Trophoblast cell (in vitro differentiated cells and primary cell): ENCODE results near the gene EOGT.

Experiments
- DNase-seq, 2 donors: peaks; one replicate each; pipeline ENCODE4 v3.0.0-alpha.2; 2016
- H2AFZ ChIP-seq: 2 replicates; pipeline ENCODE4 v1.6.1; 2013; ENCODE audit warnings: low read length, moderate library complexity, mild to moderate bottlenecking; ENCODE audit not compliant: insufficient read depth, poor library complexity
- H2AK5ac ChIP-seq: 2 replicates; pipeline ENCODE4 v1.6.1; 2013; ENCODE audit warnings: mild to moderate bottlenecking, low read length
- H2BK120ac ChIP-seq: 2 replicates; pipeline ENCODE4 v1.6.1; 2013; ENCODE audit warnings: low read length, mild to moderate bottlenecking, moderate library complexity; ENCODE audit not compliant: insufficient read depth, poor library complexity
- H2BK12ac ChIP-seq: 2 replicates; pipeline ENCODE4 v1.6.1; 2013; ENCODE audit warnings: mild to moderate bottlenecking, low read length, moderate library complexity
- H2BK5ac ChIP-seq: 2 replicates; pipeline ENCODE4 v1.6.1; 2013; ENCODE audit warnings: low read length, low read depth, moderate library complexity, mild to moderate bottlenecking; ENCODE audit not compliant: poor library complexity
- H3K14ac ChIP-seq: 2 replicates; pipeline ENCODE4 v1.6.1; 2013; ENCODE audit warnings: mild to moderate bottlenecking, low read length
- H3K18ac ChIP-seq: 2 replicates; pipeline ENCODE4 v1.6.1; 2013; ENCODE audit warnings: mild to moderate bottlenecking, low read length
- H3K23ac ChIP-seq: 2 replicates; pipeline ENCODE4 v1.6.1; 2013; ENCODE audit warnings: low read length
- H3K27ac ChIP-seq: 2 replicates; pipeline ENCODE4 v1.5.1; 2013; ENCODE audit warnings: low read depth, mild to moderate bottlenecking, inconsistent platforms, low read length, moderate library complexity
- H3K27me3 ChIP-seq: 2 replicates; pipeline ENCODE4 v1.6.1; 2013; ENCODE audit warnings: inconsistent platforms, mild to moderate bottlenecking, low read length, moderate library complexity; ENCODE audit not compliant: insufficient read depth
- H3K36me3 ChIP-seq, 2 experiments: 1 replicate in 1 of 2; 2 replicates in 1 of 2; pipeline ENCODE4 v1.6.1; 2013; ENCODE audit warnings: low read length in 2 of 2, mild to moderate bottlenecking in 2 of 2, moderate library complexity in 1 of 2; ENCODE audit not compliant: insufficient read depth in 2 of 2, control insufficient read depth in 1 of 2
- H3K4ac ChIP-seq: 2 replicates; pipeline ENCODE4 v1.6.1; 2013; ENCODE audit warnings: low read depth, mild to moderate bottlenecking, low read length, moderate library complexity
- H3K4me1 ChIP-seq, 2 experiments: 1 replicate in 1 of 2; 2 replicates in 1 of 2; pipeline ENCODE4 v1.6.1; 2013; ENCODE audit warnings: low read length in 2 of 2, mild to moderate bottlenecking in 2 of 2, moderate library complexity in 1 of 2; ENCODE audit not compliant: insufficient read depth in 2 of 2, control insufficient read depth in 1 of 2
- H3K4me2 ChIP-seq: 2 replicates; pipeline ENCODE4 v1.6.1; 2013; ENCODE audit warnings: inconsistent platforms, mild to moderate bottlenecking, low read length, moderate library complexity
- H3K4me3 ChIP-seq: 2 replicates; pipeline ENCODE4 v1.5.1; 2013; ENCODE audit warnings: mild to moderate bottlenecking, low read depth, low read length, inconsistent platforms
- H3K79me1 ChIP-seq: one replicate; pipeline ENCODE4 v1.6.1; 2013; ENCODE audit warnings: low read length
- H3K79me2 ChIP-seq: 2 replicates; pipeline ENCODE4 v1.6.1; 2013; ENCODE audit warnings: low read length, mild to moderate bottlenecking; ENCODE audit not compliant: control insufficient read depth, insufficient read depth, poor library complexity
- H3K9ac ChIP-seq: 2 replicates; pipeline ENCODE4 v1.6.1; 2013; ENCODE audit warnings: mild to moderate bottlenecking, low read length
- H3K9me3 ChIP-seq: 2 replicates; pipeline ENCODE4 v1.6.1; 2013; ENCODE audit warnings: low read depth, mild to moderate bottlenecking, control low read depth, inconsistent platforms, low read length; ENCODE audit not compliant: insufficient read depth
- H4K12ac ChIP-seq: 2 replicates; pipeline ENCODE4 v1.6.1; 2013; ENCODE audit warnings: low read depth, mild to moderate bottlenecking, low read length, moderate library complexity
- H4K8ac ChIP-seq: 2 replicates; pipeline ENCODE4 v1.6.1; 2013; ENCODE audit warnings: low read depth, mild to moderate bottlenecking, low read length, moderate library complexity
- H4K91ac ChIP-seq: one replicate; pipeline ENCODE4 v1.6.1; 2013; ENCODE audit warnings: low read depth, mild to moderate bottlenecking, low read length, moderate library complexity
- WGBS: extraction: QIAGEN DNeasy Blood & Tissue Kit; methylation state at CpG from one replicate; pipeline ENCODE4 v1.1.7; 2013; ENCODE audit warnings: missing lambda C conversion rate; ENCODE audit not compliant: insufficient read length, insufficient coverage; ENCODE audit errors: extremely low coverage; 5-methylcytosine and 5-hydroxymethylcytosine counted together

The EOGT gene

DNA sequence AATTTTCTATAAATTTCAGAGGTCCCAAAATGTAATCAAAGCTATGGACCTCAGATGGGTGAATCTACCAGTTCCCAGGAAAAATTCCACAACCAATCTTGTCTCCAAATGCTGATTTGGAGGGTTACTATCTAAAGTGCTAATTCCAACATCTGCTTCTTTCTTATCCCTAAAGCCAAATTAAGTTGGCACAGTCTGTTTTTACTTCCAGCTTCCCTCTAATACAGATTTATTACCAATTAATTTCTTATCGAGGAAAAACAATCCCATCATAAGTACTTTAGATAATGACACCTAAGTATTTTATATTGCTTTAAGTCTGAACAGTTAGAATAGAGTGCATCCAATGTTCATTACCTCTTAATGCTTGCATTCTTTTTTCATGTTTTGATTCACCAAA is 68.3 kb downstream of the EOGT start:
- H3K9me3 ChIP-seq: no peaks in the 10 kb centered on the region
- no peaks in the 10 kb centered on the region for H3K36me3 ChIP-seq
- H4K8ac ChIP-seq: no peak overlapping the region
- no peak overlapping the region for H2BK12ac ChIP-seq
- no peak overlapping the region for H3K4me2 ChIP-seq
- DNase-seq: no peak
- no peak overlapping the region for H2AFZ ChIP-seq
- H4K91ac ChIP-seq: no peak overlapping the region
- no peak overlapping the region for H3K23ac ChIP-seq
- no peak overlapping the region for H3K4ac ChIP-seq
- no peak overlapping the region for H3K18ac ChIP-seq
- no peaks in the 10 kb centered on the region for H3K79me2 ChIP-seq
- H3K27ac ChIP-seq: no peak overlapping the region
- H2BK120ac ChIP-seq: no peak overlapping the region
- no peaks in the 10 kb centered on the region for H3K4me1 ChIP-seq
- no peak overlapping the region for H2AK5ac ChIP-seq
- H3K9ac ChIP-seq: no peak overlapping the region
- H2BK5ac ChIP-seq: no peak overlapping the region
- no peak overlapping the region for H3K14ac ChIP-seq
- no peaks in the 10 kb centered on the region for H3K27me3 ChIP-seq
- H4K12ac ChIP-seq: no peak overlapping the region
- no peaks in the 10 kb centered on the region for H3K79me1 ChIP-seq
- no peak overlapping the region for H3K4me3 ChIP-seq
- WGBS: no CpG with 5 or more reads among the region's 1 CpG

DNA sequence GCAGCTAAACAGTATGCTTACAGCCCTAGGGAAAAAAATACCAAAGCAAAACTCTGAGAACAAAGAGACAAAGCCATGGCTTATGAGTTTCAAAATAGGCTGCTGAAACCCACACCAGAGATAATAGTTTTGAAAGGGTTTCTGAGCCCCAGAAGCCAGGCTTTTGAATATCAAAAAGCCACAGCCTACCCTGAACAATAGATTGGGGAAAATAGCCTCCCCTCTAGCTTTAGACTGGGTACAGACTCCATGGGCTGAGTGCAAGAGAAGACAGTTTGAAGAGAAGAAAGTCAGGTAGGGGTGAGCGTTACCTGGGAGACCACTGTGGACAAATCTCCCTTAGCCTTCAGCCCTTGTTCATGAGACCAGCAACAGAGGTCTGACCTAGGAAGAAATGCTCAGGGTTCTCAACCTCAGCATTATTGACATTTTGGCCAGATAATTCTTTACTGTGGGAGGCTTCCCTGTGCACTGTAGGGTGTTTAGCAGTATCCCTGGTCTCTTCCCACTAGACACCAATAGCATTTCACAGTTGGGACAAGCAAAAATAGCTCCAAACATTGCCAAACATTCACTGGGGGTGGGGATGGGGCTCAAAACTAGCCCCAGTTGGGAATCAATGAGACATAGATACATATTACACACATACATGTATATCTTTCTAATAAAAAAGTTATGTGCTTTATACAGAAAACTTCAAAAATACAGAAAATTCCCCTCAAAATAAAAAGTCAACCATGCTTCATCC is 69.6 kb downstream of the EOGT start:
- no peaks in the 10 kb centered on the region for H3K36me3 ChIP-seq
- no peak for DNase-seq
- no peak overlapping the region for H3K14ac ChIP-seq
- H3K9ac ChIP-seq: no peak overlapping the region
- H2BK120ac ChIP-seq: no peak overlapping the region
- no peaks in the 10 kb centered on the region for H3K4me1 ChIP-seq
- no peak overlapping the region for H2BK12ac ChIP-seq
- no CpG with 5 or more reads among the region's 1 CpG for WGBS
- H3K4me2 ChIP-seq: no peak overlapping the region
- no peak overlapping the region for H3K4ac ChIP-seq
- H4K91ac ChIP-seq: no peak overlapping the region
- H4K12ac ChIP-seq: no peak overlapping the region
- H4K8ac ChIP-seq: no peak overlapping the region
- H3K9me3 ChIP-seq: no peaks in the 10 kb centered on the region
- H2BK5ac ChIP-seq: no peak overlapping the region
- no peak overlapping the region for H3K23ac ChIP-seq
- H3K18ac ChIP-seq: no peak overlapping the region
- no peaks in the 10 kb centered on the region for H3K79me2 ChIP-seq
- no peak overlapping the region for H3K4me3 ChIP-seq
- no peak overlapping the region for H2AFZ ChIP-seq
- H2AK5ac ChIP-seq: no peak overlapping the region
- no peak overlapping the region for H3K27ac ChIP-seq
- H3K27me3 ChIP-seq: no peaks in the 10 kb centered on the region
- no peaks in the 10 kb centered on the region for H3K79me1 ChIP-seq

DNA sequence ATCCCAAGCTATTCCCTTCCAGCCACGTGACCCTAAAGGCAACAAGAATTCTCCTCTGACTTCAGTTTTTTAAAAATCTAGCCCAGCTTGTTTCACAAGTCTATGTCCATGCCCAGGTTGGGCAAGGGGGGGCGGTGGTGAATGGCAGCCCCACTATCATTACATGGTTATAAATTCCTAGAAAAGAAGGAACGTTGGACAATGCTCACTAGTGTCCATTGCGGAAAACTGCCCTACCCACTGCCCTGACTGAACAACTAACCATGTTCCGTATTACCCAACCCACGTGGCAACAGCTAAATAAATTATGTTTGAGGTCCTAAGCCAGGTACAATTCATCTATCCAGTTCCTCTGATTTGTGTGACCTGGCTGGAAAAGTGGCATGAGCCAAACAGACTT is 72.4 kb downstream of the EOGT start:
- H2BK5ac ChIP-seq: no peak overlapping the region

DNA sequence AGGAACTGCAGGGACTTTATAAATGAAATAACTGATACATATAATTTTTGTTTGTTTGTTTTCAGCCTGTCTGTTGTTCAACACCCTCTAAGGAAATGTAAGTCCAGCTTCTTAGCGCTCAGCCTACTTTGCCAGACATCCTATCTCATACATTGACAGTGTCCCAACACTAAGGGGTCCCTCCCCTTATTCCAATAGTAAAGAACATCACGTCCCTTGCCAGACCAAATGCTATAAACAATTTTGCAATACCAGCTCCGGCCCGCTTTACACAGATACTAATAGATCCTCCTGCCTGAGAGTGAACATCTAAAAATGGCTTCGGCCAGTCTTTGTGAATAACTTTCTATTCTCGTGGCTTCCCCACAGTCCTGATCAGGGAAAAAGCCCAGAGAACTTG is 76.6 kb downstream of the EOGT start:
- no peak overlapping the region for H3K9ac ChIP-seq
- H3K14ac ChIP-seq: no peak overlapping the region
- H2BK120ac ChIP-seq: no peak overlapping the region
- no peak overlapping the region for H3K23ac ChIP-seq
- H4K91ac ChIP-seq: no peak overlapping the region
- no peak overlapping the region for H2AFZ ChIP-seq
- no peaks in the 10 kb centered on the region for H3K36me3 ChIP-seq
- H3K4me2 ChIP-seq: no peak overlapping the region
- DNase-seq: no peak
- no peak overlapping the region for H2BK5ac ChIP-seq
- H3K27me3 ChIP-seq: peaks cover 12% of the 10 kb centered on the region
- peaks cover 0 to 4% of the 10 kb centered on the region in 2 experiments for H3K4me1 ChIP-seq
- no peak overlapping the region for H2AK5ac ChIP-seq
- H4K8ac ChIP-seq: no peak overlapping the region
- H2BK12ac ChIP-seq: no peak overlapping the region
- no peak overlapping the region for H3K4ac ChIP-seq
- H3K9me3 ChIP-seq: no peaks in the 10 kb centered on the region
- no peaks in the 10 kb centered on the region for H3K79me2 ChIP-seq
- WGBS: no CpG with 5 or more reads among the region's 6 CpGs
- H3K79me1 ChIP-seq: no peaks in the 10 kb centered on the region
- no peak overlapping the region for H3K27ac ChIP-seq
- no peak overlapping the region for H3K18ac ChIP-seq
- H3K4me3 ChIP-seq: no peak overlapping the region
- no peak overlapping the region for H4K12ac ChIP-seq

More for the DNA sequence above, 72.4 kb downstream of the EOGT start:
- no peak overlapping the region for H2BK120ac ChIP-seq
- H4K12ac ChIP-seq: no peak overlapping the region
- H4K8ac ChIP-seq: no peak overlapping the region
- H3K4me1 ChIP-seq: no peaks in the 10 kb centered on the region
- no peak overlapping the region for H3K23ac ChIP-seq
- no peak overlapping the region for H4K91ac ChIP-seq
- H3K4me3 ChIP-seq: no peak overlapping the region
- H2BK12ac ChIP-seq: no peak overlapping the region
- H3K36me3 ChIP-seq: no peaks in the 10 kb centered on the region
- no peak overlapping the region for H2AFZ ChIP-seq
- no CpG with 5 or more reads among the region's 6 CpGs for WGBS
- no peaks in the 10 kb centered on the region for H3K9me3 ChIP-seq
- no peak overlapping the region for H2AK5ac ChIP-seq
- peak in 1 of 2 donors; percentile 5 for DNase-seq
- H3K27ac ChIP-seq: no peak overlapping the region
- H3K14ac ChIP-seq: no peak overlapping the region
- H3K18ac ChIP-seq: no peak overlapping the region
- no peaks in the 10 kb centered on the region for H3K79me2 ChIP-seq
- no peak overlapping the region for H3K4ac ChIP-seq
- no peak overlapping the region for H3K4me2 ChIP-seq
- no peaks in the 10 kb centered on the region for H3K79me1 ChIP-seq
- no peaks in the 10 kb centered on the region for H3K27me3 ChIP-seq
- no peak overlapping the region for H3K9ac ChIP-seq
